ENCODE measurements around the gene SMIM15. TPM values are rescaled to one million over a fixed set of nuclear protein-coding genes. Genes with fewer than 3 reads are reported as not detected.
"Not testable (repeated sequence)": the region's sequence is repeated elsewhere in the genome, so short reads cannot be mapped to it uniquely, and the experiment has no call there.

SMIM15 gene
- total and polyA plus RNA-seq, 2 of the 4 experiments (the other 2 are of a cell fraction) = 49.7 to 94.3 TPM

GRCh38 chr5:61198606-61199005 lies 36.3 kb upstream of the SMIM15 start:
- Histone ChIP-seq H2BK5ac (ENCODE audit: low read depth, low read length, poor library complexity, severe bottlenecking) (no peak overlapping the region), H4K5ac (ENCODE audit: low read depth, low read length) (no peak overlapping the region), H3K27me3 (ENCODE audit: control insufficient read depth, insufficient read depth, low read length) (no peaks in the 10 kb centered on the region), H3K36me3 (ENCODE audit: control insufficient read depth, insufficient read depth, low read length) (no peaks in the 10 kb centered on the region), H2AK5ac (ENCODE audit: low read depth, low read length) (no peak overlapping the region), H3K9me3 (ENCODE audit: control insufficient read depth, insufficient read depth, low read length) (no peaks in the 10 kb centered on the region), H2AK9ac (replicated peaks; ENCODE audit: low read depth, low read length, poor library complexity) (no peak overlapping the region), H3K79me1 (ENCODE audit: low read depth in 1 of 2, low read length in 2 of 2) (no peaks in the 10 kb centered on the region), H3K23ac (ENCODE audit: low read depth, low read length) (no peak overlapping the region), H3K4me3 (ENCODE audit: insufficient read depth, low read depth, low read length) (no peak overlapping the region), H3K18ac (ENCODE audit: low read depth, low read length) (no peak overlapping the region), H4K8ac (ENCODE audit: low read depth in 2 of 2, low read length in 2 of 2) (no peak overlapping the region), H4K20me1 (ENCODE audit: insufficient read depth, low read length) (no peaks in the 10 kb centered on the region), H2BK15ac (ENCODE audit: low read depth, low read length) (no peak overlapping the region), H2AFZ (replicated peaks; ENCODE audit: low read length, poor library complexity) (no peak overlapping the region), H3K4ac (ENCODE audit: low read depth, low read length) (no peak overlapping the region), H4K91ac (ENCODE audit: insufficient read depth, low read depth, low read length) (no peak overlapping the region), H2BK20ac (ENCODE audit: low read depth, low read length) (no peak overlapping the region), H3K27ac (ENCODE audit: insufficient read depth, low read length) (no peak overlapping the region), H2BK120ac (ENCODE audit: low read depth, low read length) (no peak overlapping the region), H3K14ac (replicated peaks; ENCODE audit: low read depth, low read length) (no peak overlapping the region), H3K4me2 (ENCODE audit: low read depth, low read length) (no peak overlapping the region), H3K9ac (ENCODE audit: low read depth, low read length) (no peak overlapping the region), H3K4me1 (ENCODE audit: control insufficient read depth, insufficient read depth, low read length) (peaks cover 2% of the 10 kb centered on the region; the same call in 1 of the 2 replicates), H3K56ac (ENCODE audit: extremely low read depth, insufficient read depth, low read length) (no peak overlapping the region), H3K9me1 (ENCODE audit: insufficient read depth, low read length) (0 out of 2 replicates have a peak, but pooled peaks cover 4% of the 10 kb centered on the region)
- CTCF ChIA-PET = interaction anchor here (0.6 kb wide), 1 partner anchor 1184 kb away, joined by 4 read pairs; no protein-coding TSS in a partner anchor
- dilution Hi-C loops (cut with HindIII; ENCODE audit: low sequenced_read_pairs, unreplicated experiment) (no loop called here), intact Hi-C loops (cut with micrococcal nuclease) (no loop called here), in situ Hi-C loops (cut with MboI; ENCODE audit: low sequenced_read_pairs) (no loop called here)
- POLR2A ChIA-PET (ENCODE audit: unreplicated experiment) = no interaction called here
- TF ChIP-seq USF2 (IDR thresholded peaks at IDR 0.05; ENCODE audit: low read depth, low read length) (no peak), MAFK (IDR thresholded peaks at IDR 0.05; ENCODE audit: low read depth, low read length) (no peak), BHLHE40 (IDR thresholded peaks at IDR 0.05; ENCODE audit: low read depth, low read length) (no peak), RCOR1 (IDR thresholded peaks at IDR 0.05; ENCODE audit: insufficient replicate concordance, low read length) (no peak)
- no peak for DNase-seq
- BruUV-seq (replicated peaks) = no TSS peak
- WGBS, 2 experiments (ENCODE audit: extremely low coverage in 2 of 2, insufficient read length in 1 of 2) = no CpG with 5 or more reads among the region's 2 CpGs
- no peak for ATAC-seq (ENCODE audit: low read depth)

GRCh38 chr5:61187826-61188225 lies 25.6 kb upstream of the SMIM15 start:
- H4K5ac ChIP-seq (ENCODE audit: low read depth, low read length); H3K4me3 ChIP-seq (ENCODE audit: insufficient read depth, low read depth, low read length); H2AK9ac ChIP-seq (replicated peaks; ENCODE audit: low read depth, low read length, poor library complexity); intact Hi-C loops (cut with micrococcal nuclease); BruUV-seq (replicated peaks); H3K27me3 ChIP-seq (ENCODE audit: control insufficient read depth, insufficient read depth, low read length); H3K27ac ChIP-seq (ENCODE audit: insufficient read depth, low read length); H3K14ac ChIP-seq (replicated peaks; ENCODE audit: low read depth, low read length); ATAC-seq (ENCODE audit: low read depth); in situ Hi-C loops (cut with MboI; ENCODE audit: low sequenced_read_pairs); H3K4me2 ChIP-seq (ENCODE audit: low read depth, low read length); H2BK15ac ChIP-seq (ENCODE audit: low read depth, low read length); dilution Hi-C loops (cut with HindIII; ENCODE audit: low sequenced_read_pairs, unreplicated experiment); H2BK20ac ChIP-seq (ENCODE audit: low read depth, low read length); H3K9me3 ChIP-seq (ENCODE audit: control insufficient read depth, insufficient read depth, low read length); H3K23ac ChIP-seq (ENCODE audit: low read depth, low read length); H2AFZ ChIP-seq (replicated peaks; ENCODE audit: low read length, poor library complexity); H3K9me1 ChIP-seq (ENCODE audit: insufficient read depth, low read length); CTCF ChIA-PET; H3K79me1 ChIP-seq (ENCODE audit: low read depth in 1 of 2, low read length in 2 of 2); H4K8ac ChIP-seq (ENCODE audit: low read depth in 2 of 2, low read length in 2 of 2); H3K4me1 ChIP-seq (ENCODE audit: control insufficient read depth, insufficient read depth, low read length); H2BK5ac ChIP-seq (ENCODE audit: low read depth, low read length, poor library complexity, severe bottlenecking); H4K91ac ChIP-seq (ENCODE audit: insufficient read depth, low read depth, low read length); H4K20me1 ChIP-seq (ENCODE audit: insufficient read depth, low read length); H3K36me3 ChIP-seq (ENCODE audit: control insufficient read depth, insufficient read depth, low read length); H2AK5ac ChIP-seq (ENCODE audit: low read depth, low read length); DNase-seq; H3K56ac ChIP-seq (ENCODE audit: extremely low read depth, insufficient read depth, low read length); H2BK120ac ChIP-seq (ENCODE audit: low read depth, low read length); H3K9ac ChIP-seq (ENCODE audit: low read depth, low read length); H3K4ac ChIP-seq (ENCODE audit: low read depth, low read length); H3K18ac ChIP-seq (ENCODE audit: low read depth, low read length): not testable (repeated sequence)
- no CpG with 5 or more reads among the region's 2 CpGs for WGBS, 2 experiments (ENCODE audit: extremely low coverage in 2 of 2, insufficient read length in 1 of 2)
- POLR2A ChIA-PET (ENCODE audit: unreplicated experiment) = interaction anchor here (0.6 kb wide), 1 partner anchor 126 kb away, joined by 3 read pairs; no protein-coding TSS in a partner anchor
